Measurements from ENCODE around the gene CNBP. TPM values are rescaled to one million over a fixed set of nuclear protein-coding genes. Genes with fewer than 3 reads are reported as not detected.

The CNBP gene
- total and polyA plus RNA-seq, 2 of the 4 experiments (the other 2 are of a cell fraction) = 217 to 223 TPM

DNA sequence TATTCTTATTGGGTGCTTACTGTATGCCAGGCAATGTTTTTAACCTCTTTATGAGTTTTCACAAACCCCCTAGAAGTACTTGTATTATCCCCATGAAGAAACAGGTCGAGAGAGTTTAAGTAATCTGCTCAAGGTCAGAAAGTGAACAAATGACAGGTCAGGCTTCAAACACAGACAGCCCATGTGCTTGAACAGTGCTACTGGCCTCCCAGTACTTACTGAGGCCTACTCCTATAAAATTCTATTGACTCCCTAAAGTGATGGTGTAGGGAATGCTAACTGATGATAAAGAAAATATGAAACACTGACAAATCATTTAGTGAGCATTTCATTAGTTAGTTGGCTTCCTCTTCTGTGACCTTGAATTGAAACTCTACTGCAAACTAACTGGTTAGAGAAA, 4.2 kb upstream of the CNBP start:
- Histone ChIP-seq H3K9ac (ENCODE audit: low read depth, low read length) (no peak overlapping the region), H3K9me3 (ENCODE audit: control insufficient read depth, insufficient read depth, low read length) (no peaks in the 10 kb centered on the region), H3K4me1 (ENCODE audit: control insufficient read depth, insufficient read depth, low read length) (no peaks in the 10 kb centered on the region), H4K5ac (ENCODE audit: low read depth, low read length) (no peak overlapping the region), H3K4me3 (ENCODE audit: insufficient read depth, low read depth, low read length) (no peak overlapping the region), H2BK5ac (ENCODE audit: low read depth, low read length, poor library complexity, severe bottlenecking) (no peak overlapping the region), H2AFZ (replicated peaks; ENCODE audit: low read length, poor library complexity) (no peak overlapping the region), H4K91ac (ENCODE audit: insufficient read depth, low read depth, low read length) (no peak overlapping the region), H2AK9ac (replicated peaks; ENCODE audit: low read depth, low read length, poor library complexity) (no peak overlapping the region), H2BK120ac (ENCODE audit: low read depth, low read length) (no peak overlapping the region), H2BK15ac (ENCODE audit: low read depth, low read length) (no peak overlapping the region), H3K23ac (ENCODE audit: low read depth, low read length) (no peak overlapping the region), H2BK20ac (ENCODE audit: low read depth, low read length) (no peak overlapping the region), H3K79me1 (ENCODE audit: low read depth in 1 of 2, low read length in 2 of 2) (peaks cover 8 to 15% of the 10 kb centered on the region in 2 experiments), H3K18ac (ENCODE audit: low read depth, low read length) (no peak overlapping the region), H2AK5ac (ENCODE audit: low read depth, low read length) (no peak overlapping the region), H3K4ac (ENCODE audit: low read depth, low read length) (no peak overlapping the region), H4K8ac (ENCODE audit: low read depth in 2 of 2, low read length in 2 of 2) (no peak overlapping the region), H3K27ac (ENCODE audit: insufficient read depth, low read length) (no peak overlapping the region), H3K14ac (replicated peaks; ENCODE audit: low read depth, low read length) (no peak overlapping the region), H3K9me1 (ENCODE audit: insufficient read depth, low read length) (no peaks in the 10 kb centered on the region), H3K27me3 (ENCODE audit: control insufficient read depth, insufficient read depth, low read length) (no peaks in the 10 kb centered on the region), H3K4me2 (ENCODE audit: low read depth, low read length) (no peak overlapping the region), H3K36me3 (ENCODE audit: control insufficient read depth, insufficient read depth, low read length) (no peaks in the 10 kb centered on the region), H3K56ac (ENCODE audit: extremely low read depth, insufficient read depth, low read length) (no peak overlapping the region), H4K20me1 (ENCODE audit: insufficient read depth, low read length) (peaks cover 4% of the 10 kb centered on the region; the same call in 1 of the 2 replicates)
- CTCF ChIA-PET = no interaction called here
- in situ Hi-C loops (cut with MboI; ENCODE audit: low sequenced_read_pairs) = no loop called here
- dilution Hi-C loops (cut with HindIII; ENCODE audit: low sequenced_read_pairs, unreplicated experiment) = no loop called here
- ATAC-seq (ENCODE audit: low read depth) (no peak), DNase-seq (no peak)
- BruUV-seq (replicated peaks) = no TSS peak
- TF ChIP-seq RFX5 (IDR thresholded peaks at IDR 0.05; ENCODE audit: low read depth, low read length) (no peak), CHD1 (IDR thresholded peaks at IDR 0.05; ENCODE audit: low read depth, low read length) (no peak), MAFK (IDR thresholded peaks at IDR 0.05; ENCODE audit: low read depth, low read length) (no peak), CEBPB (IDR thresholded peaks at IDR 0.05; ENCODE audit: low read depth, low read length) (no peak), BHLHE40 (IDR thresholded peaks at IDR 0.05; ENCODE audit: low read depth, low read length) (no peak), MXI1 (IDR thresholded peaks at IDR 0.05; ENCODE audit: borderline replicate concordance, low read depth, low read length) (no peak), MAZ (IDR thresholded peaks at IDR 0.05; ENCODE audit: borderline replicate concordance, low read depth, low read length) (no peak), FOS (IDR thresholded peaks at IDR 0.05; ENCODE audit: low read depth, low read length) (no peak), POLR2A (IDR thresholded peaks at IDR 0.05; ENCODE audit: low read depth, low read length) (no peak), SMC3 (IDR thresholded peaks at IDR 0.05; ENCODE audit: low read depth, low read length) (no peak), RCOR1 (IDR thresholded peaks at IDR 0.05; ENCODE audit: insufficient replicate concordance, low read length) (no peak), NFE2L2 (IDR thresholded peaks at IDR 0.05; ENCODE audit: low read depth, low read length) (no peak), RAD21 (IDR thresholded peaks at IDR 0.05; ENCODE audit: low read length) (no peak)
- TF ChIP-seq, protein P1, sequence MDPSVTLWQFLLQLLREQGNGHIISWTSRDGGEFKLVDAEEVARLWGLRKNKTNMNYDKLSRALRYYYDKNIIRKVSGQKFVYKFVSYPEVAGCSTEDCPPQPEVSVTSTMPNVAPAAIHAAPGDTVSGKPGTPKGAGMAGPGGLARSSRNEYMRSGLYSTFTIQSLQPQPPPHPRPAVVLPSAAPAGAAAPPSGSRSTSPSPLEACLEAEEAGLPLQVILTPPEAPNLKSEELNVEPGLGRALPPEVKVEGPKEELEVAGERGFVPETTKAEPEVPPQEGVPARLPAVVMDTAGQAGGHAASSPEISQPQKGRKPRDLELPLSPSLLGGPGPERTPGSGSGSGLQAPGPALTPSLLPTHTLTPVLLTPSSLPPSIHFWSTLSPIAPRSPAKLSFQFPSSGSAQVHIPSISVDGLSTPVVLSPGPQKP (IDR thresholded peaks at IDR 0.05; ENCODE audit: borderline replicate concordance, low read depth, low read length) = no peak
- TF ChIP-seq, protein P2, sequence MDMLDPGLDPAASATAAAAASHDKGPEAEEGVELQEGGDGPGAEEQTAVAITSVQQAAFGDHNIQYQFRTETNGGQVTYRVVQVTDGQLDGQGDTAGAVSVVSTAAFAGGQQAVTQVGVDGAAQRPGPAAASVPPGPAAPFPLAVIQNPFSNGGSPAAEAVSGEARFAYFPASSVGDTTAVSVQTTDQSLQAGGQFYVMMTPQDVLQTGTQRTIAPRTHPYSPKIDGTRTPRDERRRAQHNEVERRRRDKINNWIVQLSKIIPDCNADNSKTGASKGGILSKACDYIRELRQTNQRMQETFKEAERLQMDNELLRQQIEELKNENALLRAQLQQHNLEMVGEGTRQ (IDR thresholded peaks at IDR 0.05; ENCODE audit: low read depth, low read length) = no peak
- WGBS, 2 experiments (ENCODE audit: extremely low coverage in 2 of 2, insufficient read length in 1 of 2) = no CpG with 5 or more reads among the region's 1 CpG
- POLR2A ChIA-PET (ENCODE audit: unreplicated experiment) = no interaction called here
- intact Hi-C loops (cut with micrococcal nuclease) = no loop called here
